HG03378 (cell line): ENCODE data around the gene DIAPH3.
A peak's percentile ranks its signal among the peaks of the same experiment; 100 is the strongest.

Experiments used
- ATAC-seq: cut with Tn5 transposase; IDR thresholded peaks from one replicate; pipeline ENCODE4 v1.9.1; 2021; ENCODE audit warnings: mild to moderate bottlenecking, moderate library complexity; ENCODE audit not compliant: unreplicated experiment

DIAPH3 gene

GRCh38 chr13:59680429-59681024, 483.2 kb downstream of the DIAPH3 start:
- peak; percentile 48 for ATAC-seq

- ATAC-seq = no peak
Observed at GRCh38 chr13:59679254-59679653, 484.5 kb downstream of the DIAPH3 start.

- peak; percentile 58 for ATAC-seq
Observed at GRCh38 chr13:59677966-59678814, 485.5 kb downstream of the DIAPH3 start.

- ATAC-seq = no peak
Observed at GRCh38 chr13:59677430-59677829, 486.3 kb downstream of the DIAPH3 start.

GRCh38 chr13:59674616-59675015, 489.1 kb downstream of the DIAPH3 start:
- peak; percentile 46 for ATAC-seq

GRCh38 chr13:59673286-59673685, 490.4 kb downstream of the DIAPH3 start:
- ATAC-seq = no peak

- no peak for ATAC-seq
Observed at GRCh38 chr13:59672445-59672844, 491.3 kb downstream of the DIAPH3 start.

- ATAC-seq = no peak
Observed at GRCh38 chr13:59671881-59672280, 491.8 kb downstream of the DIAPH3 start.

- ATAC-seq = no peak
Observed at GRCh38 chr13:59666504-59666903, 497.2 kb downstream of the DIAPH3 start.

- no peak for ATAC-seq
Observed at GRCh38 chr13:59665732-59666131, 498.0 kb downstream of the DIAPH3 start.

- ATAC-seq = no peak
Observed at GRCh38 chr13:59665184-59665583, 498.5 kb downstream of the DIAPH3 start.

- ATAC-seq = no peak
Observed at GRCh38 chr13:59664586-59664985, 499.1 kb downstream of the DIAPH3 start.

- no peak for ATAC-seq
Observed at GRCh38 chr13:59663707-59664106, 500.0 kb downstream of the DIAPH3 start.

- no peak for ATAC-seq
Observed at GRCh38 chr13:59660582-59660981, 503.1 kb downstream of the DIAPH3 start.

- no peak for ATAC-seq
Observed at GRCh38 chr13:59659981-59660380, 503.7 kb downstream of the DIAPH3 start.

- ATAC-seq = no peak
Observed at GRCh38 chr13:59658738-59659330, 504.9 kb downstream of the DIAPH3 start.

GRCh38 chr13:59658027-59658737, 505.5 kb downstream of the DIAPH3 start:
- ATAC-seq = no peak

GRCh38 chr13:59653916-59654315, 509.8 kb downstream of the DIAPH3 start:
- ATAC-seq = no peak

GRCh38 chr13:59651479-59651878, 512.2 kb downstream of the DIAPH3 start:
- no peak for ATAC-seq

GRCh38 chr13:59643906-59644626, 519.7 kb downstream of the DIAPH3 start:
- ATAC-seq = no peak

GRCh38 chr13:59643364-59643841, 520.3 kb downstream of the DIAPH3 start:
- ATAC-seq = no peak
